Measurements from ENCODE around the gene PLPPR1. TPM values are rescaled to one million over a fixed set of nuclear protein-coding genes. Genes with fewer than 3 reads are reported as not detected.

The PLPPR1 gene
- total RNA-seq, 4 donors from 2014 or later = 0.60 to 0.68 TPM; not detected in 2

GRCh38 chr9:101022704-101023103, 5.8 kb upstream of the PLPPR1 start:
- Histone ChIP-seq H3K27ac (no peak overlapping the region), H3K9me3 (no peaks in the 10 kb centered on the region), H3K27me3 (peaks cover 12% of the 10 kb centered on the region), H3K4me3 (no peak overlapping the region), H3K4me1 (peaks cover 0 to 5% (median 1%) of the 10 kb centered on the region in 4 donors), H3K36me3 (no peaks in the 10 kb centered on the region)
- intact Hi-C loops (cut with DNase I; ENCODE audit: low total_unique reads) (no loop called here), in situ Hi-C loops (cut with MboI; ENCODE audit: low pct_ligation_motif_present in 1 of 4, low pct_unique_long_range_greater_than_20kb in 1 of 4, low sequenced_read_pairs in 3 of 4) (no loop called here)
- DNase-seq = no peak
- TF ChIP-seq POLR2AphosphoS5 (IDR thresholded peaks at IDR 0.05) (no peak), CTCF (IDR thresholded peaks at IDR 0.05) (no peak), POLR2A (IDR thresholded peaks at IDR 0.05) (no peak), EP300 (IDR thresholded peaks at IDR 0.05; ENCODE audit: low read depth) (no peak)

- TF ChIP-seq CTCF (IDR thresholded peaks at IDR 0.05) (no peak), EP300 (IDR thresholded peaks at IDR 0.05; ENCODE audit: low read depth) (no peak), POLR2A (IDR thresholded peaks at IDR 0.05) (no peak), POLR2AphosphoS5 (IDR thresholded peaks at IDR 0.05) (no peak)
- WGBS, 2 donors (ENCODE audit: low coverage in 1 of 2) = 76 to 83% methylated on average over 1 to 2 of the region's 2 CpGs
- Histone ChIP-seq H3K4me1 (peaks cover 0 to 12% (median 8%) of the 10 kb centered on the region in 4 donors), H3K27me3 (peaks cover 44% of the 10 kb centered on the region), H3K27ac (no peak overlapping the region), H3K4me3 (no peak overlapping the region), H3K36me3 (no peaks in the 10 kb centered on the region), H3K9me3 (no peaks in the 10 kb centered on the region)
- no peak for DNase-seq
- intact Hi-C loops (cut with DNase I; ENCODE audit: low total_unique reads) = loop anchor here (1.0 kb wide), 1 partner anchor 9 kb away; no protein-coding TSS in a partner anchor
- in situ Hi-C loops (cut with MboI; ENCODE audit: low pct_ligation_motif_present in 1 of 4, low pct_unique_long_range_greater_than_20kb in 1 of 4, low sequenced_read_pairs in 3 of 4) = no loop called here
These were observed 2.6 kb upstream of the PLPPR1 start for GRCh38 chr9:101025940-101026339.

- intact Hi-C loops (cut with DNase I; ENCODE audit: low total_unique reads) = loop anchor here (1.0 kb wide), 1 partner anchor 10 kb away; no protein-coding TSS in a partner anchor
These were observed 1.7 kb upstream of the PLPPR1 start for GRCh38 chr9:101026824-101027223.

GRCh38 chr9:101027236-101027635, 1.3 kb upstream of the PLPPR1 start:
- intact Hi-C loops (cut with DNase I; ENCODE audit: low total_unique reads) = no loop called here
- DNase-seq = no peak
- in situ Hi-C loops (cut with MboI; ENCODE audit: low pct_ligation_motif_present in 1 of 4, low pct_unique_long_range_greater_than_20kb in 1 of 4, low sequenced_read_pairs in 3 of 4) = no loop called here
- peaks cover 0 to 12% (median 8%) of the 10 kb centered on the region in 4 donors for H3K4me1 ChIP-seq
- TF ChIP-seq POLR2AphosphoS5 (IDR thresholded peaks at IDR 0.05) = no peak
- no peak for TF ChIP-seq CTCF (IDR thresholded peaks at IDR 0.05)
- no peak for TF ChIP-seq POLR2A (IDR thresholded peaks at IDR 0.05)
- TF ChIP-seq EP300 (IDR thresholded peaks at IDR 0.05; ENCODE audit: low read depth) = no peak
- no peak overlapping the region for H3K4me3 ChIP-seq
- no peaks in the 10 kb centered on the region for H3K9me3 ChIP-seq
- no peak overlapping the region for H3K27ac ChIP-seq
- WGBS, 2 donors (ENCODE audit: low coverage in 1 of 2) = 17 to 21% methylated on average over 2 of the region's 2 CpGs
- H3K36me3 ChIP-seq = no peaks in the 10 kb centered on the region
- H3K27me3 ChIP-seq = peaks cover 52% of the 10 kb centered on the region

More at GRCh38 chr9:101026824-101027223, 1.7 kb upstream of the PLPPR1 start:
- Histone ChIP-seq H3K27me3 (peaks cover 51% of the 10 kb centered on the region), H3K27ac (no peak overlapping the region), H3K36me3 (no peaks in the 10 kb centered on the region), H3K4me3 (no peak overlapping the region), H3K4me1 (peaks cover 0 to 12% (median 8%) of the 10 kb centered on the region in 4 donors), H3K9me3 (no peaks in the 10 kb centered on the region)
- WGBS, 2 donors (ENCODE audit: low coverage in 1 of 2) = 28% methylated on average over 4 of the region's 4 CpGs; no CpG with 5 or more reads in 1 of the 2 donors
- TF ChIP-seq POLR2A (IDR thresholded peaks at IDR 0.05) (no peak), CTCF (IDR thresholded peaks at IDR 0.05) (no peak), POLR2AphosphoS5 (IDR thresholded peaks at IDR 0.05) (no peak), EP300 (IDR thresholded peaks at IDR 0.05; ENCODE audit: low read depth) (no peak)
- no peak for DNase-seq
- in situ Hi-C loops (cut with MboI; ENCODE audit: low pct_ligation_motif_present in 1 of 4, low pct_unique_long_range_greater_than_20kb in 1 of 4, low sequenced_read_pairs in 3 of 4) = no loop called here

Measured in transverse colon (tissue), 4 donors.